Activated CD4-positive, alpha-beta T cell treated with anti-CD3 and anti-CD28 coated beads, Interleukin-2, amount 50 U/mL, for 48 hours (primary cell): Measurements from ENCODE around the gene PIWIL4.
"Not testable (repeated sequence)": the region's sequence is repeated elsewhere in the genome, so short reads cannot be mapped to it uniquely, and the experiment has no call there.

Experiments used
- DNase-seq, 2 experiments: peaks; one replicate each; pipeline ENCODE4 v3.0.0-alpha.2; 2020

The PIWIL4 gene

DNA sequence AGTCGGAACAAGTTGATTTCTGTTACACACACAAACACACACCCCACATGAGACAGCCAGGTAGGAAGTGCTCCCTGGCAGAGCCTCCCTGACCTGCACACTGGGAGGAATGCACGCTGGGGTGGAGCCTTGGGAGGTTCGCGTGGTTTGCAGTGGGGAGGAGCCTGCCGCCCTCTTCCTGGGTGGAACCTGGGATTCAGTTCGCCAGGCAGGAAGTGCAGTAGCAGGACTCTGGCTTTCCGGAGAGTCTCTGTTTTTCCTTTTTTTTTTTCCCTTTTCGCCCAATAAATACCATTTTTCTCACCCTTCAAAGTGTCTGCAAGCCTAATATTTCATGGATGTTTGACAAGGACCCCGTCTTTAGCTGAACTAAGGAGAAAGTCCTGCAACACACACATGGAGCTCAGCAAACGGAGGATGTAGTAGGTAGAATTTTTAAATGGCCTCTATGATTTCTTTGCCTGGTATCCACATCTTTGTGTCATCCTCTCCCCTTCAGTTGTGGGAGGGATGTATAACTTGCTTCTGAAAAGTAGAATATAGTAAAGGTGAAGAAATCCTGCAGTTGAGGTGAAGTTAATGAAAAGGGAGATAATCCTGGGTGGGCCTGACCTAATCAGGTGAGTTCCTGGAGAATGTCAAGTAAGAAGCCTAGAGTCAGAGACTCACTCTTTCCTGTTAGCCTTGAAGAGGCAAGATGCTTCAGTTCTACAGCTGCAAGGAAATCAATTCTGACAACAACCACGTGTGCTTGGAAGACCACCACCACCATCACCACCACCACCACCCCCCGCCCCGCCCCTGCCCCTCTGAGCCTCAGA is 72.9 kb downstream of the PIWIL4 start:
- no peak for DNase-seq

DNA sequence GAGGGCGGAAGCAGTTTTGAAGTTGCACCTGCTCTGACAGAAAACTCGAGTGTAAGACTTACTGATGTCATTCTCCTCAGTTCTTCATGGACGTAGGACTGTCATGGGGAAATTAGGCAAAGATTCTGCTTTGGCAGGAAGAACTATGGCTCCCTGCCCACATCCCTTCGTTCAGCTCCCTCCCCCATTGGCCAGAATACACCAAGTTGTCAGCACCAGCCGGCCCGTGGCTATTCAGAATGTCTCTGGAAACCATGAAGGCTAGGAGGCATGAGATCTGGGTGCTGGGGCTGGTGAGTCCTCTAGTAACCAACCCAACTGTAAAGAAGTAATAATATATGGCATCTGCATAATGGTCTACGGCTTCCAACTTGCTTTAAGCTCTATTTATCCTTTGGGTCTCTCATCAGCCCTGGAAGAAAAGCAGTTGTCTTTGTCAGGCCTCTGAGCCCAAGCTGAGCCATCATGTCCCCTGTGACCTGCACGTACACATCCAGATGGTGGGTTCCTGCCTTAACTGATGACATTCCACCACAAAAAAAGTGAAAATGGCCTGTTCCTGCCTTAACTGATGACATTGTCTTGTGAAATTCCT is 74.1 kb downstream of the PIWIL4 start:
- no peak for DNase-seq

DNA sequence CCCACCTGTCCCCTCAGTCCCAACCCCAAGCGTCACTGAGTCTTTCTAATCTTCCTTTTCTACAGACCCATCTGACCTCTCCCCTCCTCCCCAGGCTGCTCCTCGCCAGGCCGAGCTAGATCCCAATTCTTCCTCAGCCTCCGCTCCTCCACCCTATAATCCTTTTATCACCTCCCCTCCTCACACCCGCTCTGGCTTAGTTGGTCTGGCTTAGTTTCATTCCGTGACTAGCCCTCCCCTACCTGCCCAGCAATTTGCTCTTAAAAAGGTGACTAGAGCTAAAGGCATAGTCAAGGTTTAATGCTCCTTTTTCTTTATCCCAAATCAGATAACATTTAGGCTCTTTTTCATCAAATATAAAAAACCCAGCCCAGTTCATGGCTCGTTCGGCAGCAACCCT is 76.0 kb downstream of the PIWIL4 start:
- not testable (repeated sequence) for DNase-seq

- DNase-seq = no peak
Measured at GRCh38 chr11:94647926-94648325, 80.8 kb downstream of the PIWIL4 start.

DNA sequence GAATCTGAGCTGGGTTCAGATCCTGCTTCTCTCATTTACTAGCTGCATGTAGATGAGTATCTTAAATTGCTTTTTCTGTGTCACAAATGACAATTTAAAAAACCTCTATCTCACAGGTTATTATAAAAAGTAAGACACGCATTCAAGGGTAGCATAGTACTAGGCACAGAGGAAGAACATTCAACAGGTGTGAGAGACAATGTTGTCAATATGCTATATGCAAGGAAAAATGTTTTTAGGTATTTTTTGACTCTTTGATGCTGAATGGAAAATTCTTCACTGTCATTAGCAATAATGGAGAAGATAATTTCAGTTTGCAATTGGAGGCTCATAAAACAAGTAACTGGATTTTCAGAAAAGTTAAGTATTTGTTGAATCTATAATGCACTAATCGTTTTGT is 81.6 kb downstream of the PIWIL4 start:
- DNase-seq = no peak

DNA sequence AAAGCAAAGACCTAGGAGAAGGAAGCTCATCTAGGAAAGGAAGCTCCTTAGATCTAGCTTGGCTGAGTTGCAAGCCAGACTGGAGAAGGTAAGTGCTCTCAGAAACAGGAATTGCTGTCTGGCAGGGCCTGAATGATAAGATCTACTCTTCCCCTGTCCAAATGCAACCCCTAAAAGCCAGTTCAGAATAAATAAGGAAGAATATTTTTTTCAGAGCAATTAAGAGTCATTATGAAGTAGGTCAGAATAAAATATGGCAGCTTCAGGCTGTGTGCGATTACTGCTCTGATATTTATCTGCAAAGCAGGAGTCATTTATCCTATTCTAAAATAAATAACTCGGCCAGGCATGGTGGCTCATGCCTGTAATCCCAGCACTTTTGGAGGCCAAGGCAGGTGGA is 82.1 kb downstream of the PIWIL4 start:
- DNase-seq = no peak

DNA sequence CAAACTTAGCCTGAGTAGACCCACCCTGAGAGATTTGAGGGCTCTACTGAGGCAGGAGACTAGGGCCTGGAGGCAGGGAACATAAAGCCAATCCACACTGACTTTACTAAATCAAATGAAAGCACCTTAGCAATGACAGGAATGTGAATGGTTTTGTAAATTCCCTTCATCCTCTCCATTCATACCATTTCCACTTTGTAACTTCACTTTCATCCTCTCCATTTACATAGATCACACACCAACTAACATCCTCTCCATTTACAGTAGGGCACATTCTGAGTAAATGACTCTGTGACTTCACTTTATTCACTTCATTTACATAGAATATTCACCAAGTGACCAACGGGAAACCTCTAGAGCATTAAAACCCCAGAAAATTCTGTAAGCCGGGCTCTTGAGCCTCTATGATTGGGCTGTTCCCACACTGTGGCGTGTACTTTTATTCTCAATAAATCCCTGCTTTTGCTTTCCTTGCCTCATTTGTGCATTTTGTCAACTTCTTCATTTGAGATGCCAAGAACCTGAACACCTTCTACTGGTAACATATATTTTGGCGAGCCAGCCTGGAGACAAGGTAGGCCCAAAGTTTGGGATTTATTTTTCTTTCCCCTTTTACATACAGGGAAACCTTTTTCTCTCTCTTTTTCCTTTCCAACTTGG is 82.9 kb downstream of the PIWIL4 start:
- no peak for DNase-seq

- DNase-seq = no peak
Measured at GRCh38 chr11:94650756-94651155, 83.6 kb downstream of the PIWIL4 start.

- DNase-seq = no peak
Measured at GRCh38 chr11:94652735-94653284, 85.6 kb downstream of the PIWIL4 start.

GRCh38 chr11:94653561-94653960 is 86.4 kb downstream of the PIWIL4 start:
- no peak for DNase-seq

DNA sequence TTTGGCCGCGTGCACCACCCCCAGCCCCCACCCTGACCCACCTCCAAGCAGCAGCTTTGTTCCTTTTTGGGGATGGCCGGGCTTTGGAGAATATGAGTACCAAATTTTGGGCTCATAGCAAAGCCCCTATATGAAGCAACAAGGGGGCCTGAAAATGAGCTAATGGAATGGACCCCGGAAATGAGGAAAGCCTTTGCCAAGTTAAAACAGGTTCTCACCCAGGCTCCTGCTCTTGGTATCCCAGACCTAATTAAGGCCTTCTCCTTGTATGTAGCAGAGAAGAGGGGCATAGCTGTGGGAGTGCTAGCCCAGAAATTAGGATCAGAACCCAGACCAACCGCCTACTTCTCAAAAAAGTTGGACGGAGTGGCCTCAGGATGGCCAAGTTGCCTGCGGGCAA is 87.0 kb downstream of the PIWIL4 start:
- no peak for DNase-seq

DNA sequence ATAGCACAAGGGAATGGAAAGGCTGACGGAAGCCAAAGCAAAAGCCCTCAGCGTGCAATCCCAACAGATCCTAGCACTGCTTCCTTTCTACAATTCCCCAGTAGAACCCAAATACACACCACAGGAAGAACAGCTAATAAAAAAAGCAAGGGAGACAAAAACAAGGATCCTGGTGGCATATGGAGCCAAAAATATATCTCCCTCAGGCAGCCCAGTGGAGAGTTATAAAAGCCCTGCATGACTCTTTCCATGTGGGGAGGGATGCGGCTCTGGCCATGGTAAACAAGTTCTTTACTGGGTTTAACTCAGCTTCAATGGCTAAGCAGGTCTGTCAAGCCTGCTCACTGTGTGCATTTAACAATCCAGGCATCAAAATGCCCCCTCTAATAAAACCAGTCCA is 88.1 kb downstream of the PIWIL4 start:
- no peak for DNase-seq

GRCh38 chr11:94655956-94656355 is 88.8 kb downstream of the PIWIL4 start:
- DNase-seq = no peak

GRCh38 chr11:94656968-94657367 is 89.8 kb downstream of the PIWIL4 start:
- DNase-seq = no peak

DNA sequence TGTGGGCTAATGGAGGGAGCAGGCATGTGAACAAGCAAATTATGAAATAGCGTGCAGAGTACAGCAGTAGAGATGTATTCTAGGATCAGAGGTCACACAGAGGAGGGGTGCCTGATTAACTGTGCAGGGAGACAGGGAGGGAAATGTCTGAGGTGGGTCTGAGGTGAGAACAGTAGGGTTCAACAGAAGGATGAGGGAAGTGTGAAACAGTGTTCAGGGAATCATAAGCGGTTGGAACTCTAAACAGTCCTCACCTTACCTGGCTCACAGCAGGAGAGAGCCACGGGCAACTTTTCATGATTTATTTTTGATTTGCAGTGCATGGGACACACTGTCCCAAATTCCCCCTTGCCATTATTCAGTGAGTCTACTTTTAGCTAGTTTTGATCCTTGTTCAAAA is 90.5 kb downstream of the PIWIL4 start:
- no peak for DNase-seq

GRCh38 chr11:94658386-94658785 is 91.2 kb downstream of the PIWIL4 start:
- no peak for DNase-seq

DNA sequence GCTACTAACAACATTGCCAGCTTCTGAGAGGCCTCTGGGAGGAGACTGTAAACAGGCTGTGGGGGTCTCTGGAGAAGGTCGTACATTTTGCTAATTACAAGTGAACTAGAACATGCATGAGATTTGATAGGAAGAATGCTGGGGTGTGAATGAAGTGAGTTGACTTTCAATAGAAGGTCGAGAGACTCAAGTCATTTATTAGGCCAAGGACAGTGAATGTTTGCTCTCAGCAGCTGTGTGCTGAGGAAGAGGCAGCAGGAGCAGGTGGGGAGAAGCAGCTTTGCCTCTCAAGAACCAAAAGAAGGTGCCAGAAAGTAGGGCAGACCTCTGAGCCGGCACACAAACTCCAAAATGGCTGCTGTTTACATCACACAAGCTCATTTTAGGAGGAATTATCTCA is 91.7 kb downstream of the PIWIL4 start:
- no peak for DNase-seq

DNA sequence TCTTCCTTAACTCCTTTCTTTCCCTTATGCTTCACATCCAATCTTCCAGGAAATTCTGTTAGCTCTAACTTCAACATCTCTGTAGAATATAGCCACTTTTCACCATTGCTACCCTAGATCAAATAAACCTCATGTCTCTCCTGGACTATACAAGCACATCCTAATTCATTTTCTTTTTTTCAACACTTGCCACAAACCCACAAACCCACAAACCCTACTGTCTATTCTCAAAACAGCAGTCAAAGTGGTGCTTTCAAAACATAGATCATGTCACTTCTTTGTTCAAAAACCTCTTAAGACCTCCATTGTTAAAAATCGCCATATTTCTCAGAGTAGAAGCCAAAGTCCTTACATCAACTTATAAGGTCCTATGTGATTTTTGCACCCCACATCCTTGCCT is 94.3 kb downstream of the PIWIL4 start:
- DNase-seq = no peak

DNA sequence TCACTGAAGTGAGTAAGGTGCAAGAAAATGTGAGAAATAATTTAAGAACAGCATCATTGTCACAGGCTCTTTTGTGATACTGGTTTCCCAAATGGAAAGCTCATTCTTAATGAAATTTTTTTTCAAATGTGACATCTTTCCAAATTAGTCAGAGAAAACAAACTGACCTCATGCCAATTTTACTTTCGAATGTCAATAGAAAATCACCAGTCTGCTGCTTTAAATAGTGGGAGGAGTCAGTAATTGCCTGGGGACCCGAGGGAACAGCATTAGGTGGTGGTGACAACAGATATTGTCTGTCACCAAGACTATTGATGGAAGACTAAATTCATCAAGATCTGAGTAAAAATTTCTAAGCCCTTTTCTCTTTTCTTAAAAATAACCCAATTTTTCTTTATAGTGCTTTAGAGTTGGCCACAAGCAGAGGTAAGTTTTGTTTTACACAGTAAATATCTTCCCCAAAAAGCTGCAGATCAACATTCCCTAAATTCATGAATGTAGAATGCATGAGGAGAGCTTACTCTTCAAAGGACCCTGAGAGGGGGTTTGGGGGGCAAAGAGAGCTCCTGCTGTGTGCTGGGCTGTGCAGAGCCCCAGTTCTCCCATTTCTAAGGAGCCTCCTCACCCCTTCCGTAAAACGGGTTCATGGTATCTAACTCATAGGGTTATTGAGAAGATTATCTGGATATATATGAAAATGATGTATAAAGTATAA is 95.1 kb downstream of the PIWIL4 start:
- no peak for DNase-seq

DNA sequence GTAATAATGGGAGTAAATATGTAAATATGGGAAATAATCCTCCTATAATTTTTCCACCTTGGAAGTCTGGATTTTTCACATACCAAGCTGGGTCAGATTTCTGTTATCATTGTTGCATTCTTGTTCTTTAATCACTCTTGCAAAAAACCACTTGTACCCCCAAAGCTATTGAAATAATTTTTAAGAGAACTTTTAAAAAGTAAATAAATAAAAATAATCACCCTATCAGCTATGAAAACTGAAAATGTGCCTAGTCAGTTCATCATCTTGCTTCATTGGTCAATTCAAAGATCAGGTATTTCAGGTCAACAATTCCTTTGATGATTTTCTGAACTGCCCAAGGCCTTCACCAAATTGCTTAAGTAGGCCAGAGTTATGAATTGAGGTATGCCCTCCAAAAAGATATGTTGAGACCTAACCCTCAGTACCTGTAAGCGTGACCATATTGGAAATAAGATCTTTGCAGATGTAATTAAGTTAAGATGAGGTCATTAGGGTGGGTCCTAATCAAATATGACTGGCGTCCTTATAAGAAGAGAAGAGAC is 95.8 kb downstream of the PIWIL4 start:
- DNase-seq = no peak

DNA sequence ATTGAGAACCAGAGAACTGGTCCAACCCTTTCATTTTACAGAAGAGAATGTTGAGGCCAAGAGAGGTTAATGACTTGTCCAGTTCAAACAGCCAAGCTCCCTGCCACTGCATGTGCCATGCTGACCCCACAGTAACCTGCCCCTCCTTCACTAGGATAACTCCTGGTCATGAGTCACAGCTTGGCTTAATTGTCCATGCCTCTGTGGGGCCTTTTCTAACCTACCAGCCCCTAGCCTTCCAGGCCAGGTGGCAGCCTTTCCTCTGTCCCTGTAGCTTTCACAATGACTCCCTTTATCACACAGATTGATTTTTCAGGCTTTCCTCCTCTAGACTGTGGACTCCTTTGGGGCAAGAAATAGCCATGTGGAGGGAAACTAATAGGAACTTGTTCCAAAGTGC is 97.2 kb downstream of the PIWIL4 start:
- no peak for DNase-seq

GRCh38 chr11:94665116-94665659 is 98.0 kb downstream of the PIWIL4 start:
- no peak for DNase-seq
